ENCODE measurements around the gene C17orf50. TPM values are rescaled to one million over a fixed set of nuclear protein-coding genes. Genes with fewer than 3 reads are reported as not detected.

The C17orf50 gene
- total and polyA plus RNA-seq, 2 of the 13 experiments (the other 11 are each of a cell fraction or from before 2014, with no cell fraction given), result not detected

DNA sequence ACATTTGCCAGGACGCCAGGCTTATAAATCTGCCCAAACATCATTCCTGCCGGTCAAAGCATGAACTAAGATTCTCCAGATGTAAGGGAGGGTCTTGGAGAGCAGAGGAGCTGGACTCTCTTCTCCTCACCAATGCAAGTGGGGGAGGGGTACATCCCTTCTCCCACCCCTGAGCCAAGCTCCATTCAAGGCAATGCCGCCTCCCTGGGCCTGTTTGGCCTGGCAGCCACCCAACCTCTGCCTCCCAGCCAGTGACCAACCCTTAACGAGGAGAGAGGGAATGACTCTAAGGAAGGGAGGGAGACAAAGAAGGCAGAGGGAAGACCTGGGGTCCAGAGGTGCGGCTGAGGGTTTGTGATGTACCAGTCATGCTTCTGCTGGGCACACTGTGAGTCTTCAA lies 13.8 kb downstream of the C17orf50 start:
- CTCF ChIA-PET (ENCODE audit: low intra/inter-chr PET ratio, low total read pairs), result no interaction called here
- TF ChIP-seq EZH2 (conservative IDR thresholded peaks at IDR 0.05; ENCODE audit: low read depth, low read length) (0 out of 2 replicates have a peak, but pooled peaks have one; percentile 31), ASH2L (IDR thresholded peaks at IDR 0.05; ENCODE audit: insufficient read length, low read depth, low read length) (no peak)
- intact Hi-C loops (cut with micrococcal nuclease; ENCODE audit: unreplicated experiment) (no loop called here), in situ Hi-C loops (cut with HindIII; ENCODE audit: extremely low pct_ligation_motif_present, low pct_unique_long_range_greater_than_20kb) (no loop called here)
- 33% methylated on average over 3 of the region's 5 CpGs for WGBS (ENCODE audit: low lambda C conversion rate)
- Histone ChIP-seq H3K4me1 (ENCODE audit: insufficient read depth, low read length) (no peaks in the 10 kb centered on the region), H3K4me3 (replicated peaks in 1 of 3; ENCODE audit: insufficient read depth in 1 of 3, low read depth in 2 of 3, low read length in 3 of 3) (no peak overlapping the region), H3K27ac (ENCODE audit: extremely low read length, insufficient read depth, low read length) (no peak overlapping the region), H3K4me2 (ENCODE audit: low read depth, low read length) (no peak overlapping the region), H3K9me3 (ENCODE audit: low read length) (no peaks in the 10 kb centered on the region), H4K20me1 (ENCODE audit: insufficient read depth, low read length) (no peaks in the 10 kb centered on the region), H3K27me3 (ENCODE audit: control insufficient read depth in 1 of 2, insufficient read depth in 2 of 2, low read length in 2 of 2) (peaks cover 1 to 55% of the 10 kb centered on the region in 2 experiments; a peak in 3 of 5 replicates), H3K36me3 (replicated peaks in 1 of 2; ENCODE audit: control insufficient read depth in 1 of 2, insufficient read depth in 2 of 2, low read length in 2 of 2) (no peaks in the 10 kb centered on the region), H3K79me2 (ENCODE audit: insufficient read depth, low read length) (no peaks in the 10 kb centered on the region), H3K9ac (ENCODE audit: insufficient read depth, low read depth, low read length) (no peak overlapping the region), H2AFZ (ENCODE audit: low read length) (no peak overlapping the region)
- BruUV-seq (replicated peaks), result no TSS peak
- ATAC-seq, result no peak
- POLR2A ChIA-PET, result no interaction called here
- DNase-seq (ENCODE audit: low spot score), result no peak
- FAIRE-seq, result no peak

DNA sequence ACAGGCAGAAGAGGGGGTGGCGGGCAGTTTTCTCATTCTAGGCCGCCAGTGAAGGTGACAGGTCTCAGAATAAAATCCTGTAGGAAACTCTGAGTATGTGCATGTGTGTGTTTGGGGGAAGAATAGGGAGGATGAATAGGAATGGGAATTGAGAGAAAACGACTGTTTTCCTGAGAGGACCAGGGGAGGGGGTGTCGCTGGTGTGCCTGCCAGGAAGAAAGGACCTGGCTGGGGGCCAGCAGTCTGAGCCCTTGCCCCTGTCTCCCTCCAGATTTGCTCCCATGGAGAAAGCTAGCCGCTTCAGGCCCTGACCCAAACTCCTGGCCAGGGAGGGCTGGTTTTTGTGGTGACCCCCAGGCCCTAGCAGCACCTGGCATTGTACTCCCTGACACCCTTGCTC lies 14.4 kb downstream of the C17orf50 start:
- DNase-seq (ENCODE audit: low spot score), result no peak
- POLR2A ChIA-PET, result interaction anchor here (0.7 kb wide), 1 partner anchor 34 kb away, joined by 3 read pairs; the partner anchor contains the start of gene TAF15
- intact Hi-C loops (cut with micrococcal nuclease; ENCODE audit: unreplicated experiment) (no loop called here), in situ Hi-C loops (cut with HindIII; ENCODE audit: extremely low pct_ligation_motif_present, low pct_unique_long_range_greater_than_20kb) (no loop called here)
- no peaks in the 10 kb centered on the region for H3K4me1 ChIP-seq (ENCODE audit: insufficient read depth, low read length)
- no peak overlapping the region for H3K4me3 ChIP-seq (replicated peaks in 1 of 3; ENCODE audit: insufficient read depth in 1 of 3, low read depth in 2 of 3, low read length in 3 of 3)
- WGBS (ENCODE audit: low lambda C conversion rate), result 21% methylated on average over 5 of the region's 5 CpGs
- H3K9ac ChIP-seq (ENCODE audit: insufficient read depth, low read depth, low read length), result no peak overlapping the region
- no peak for FAIRE-seq
- no peaks in the 10 kb centered on the region for H3K36me3 ChIP-seq (replicated peaks in 1 of 2; ENCODE audit: control insufficient read depth in 1 of 2, insufficient read depth in 2 of 2, low read length in 2 of 2)
- no peaks in the 10 kb centered on the region for H3K79me2 ChIP-seq (ENCODE audit: insufficient read depth, low read length)
- no TSS peak for BruUV-seq (replicated peaks)
- CTCF ChIA-PET (ENCODE audit: low intra/inter-chr PET ratio, low total read pairs), result no interaction called here
- H3K9me3 ChIP-seq (ENCODE audit: low read length), result no peaks in the 10 kb centered on the region
- peaks cover 1 to 55% of the 10 kb centered on the region in 2 experiments; a peak in 3 of 5 replicates for H3K27me3 ChIP-seq (ENCODE audit: control insufficient read depth in 1 of 2, insufficient read depth in 2 of 2, low read length in 2 of 2)
- H2AFZ ChIP-seq (ENCODE audit: low read length), result no peak overlapping the region
- TF ChIP-seq TOPORS (CRISPR knock-in tag; IDR thresholded peaks at IDR 0.05) (no peak), JARID2 (CRISPR knock-in tag; IDR thresholded peaks at IDR 0.05; ENCODE audit: insufficient replicate concordance) (no peak), POGZ (CRISPR knock-in tag; IDR thresholded peaks at IDR 0.05) (no peak), HNRNPK (IDR thresholded peaks at IDR 0.05; ENCODE audit: low read depth, low read length, poor library complexity, severe bottlenecking) (no peak), ZNF782 (CRISPR knock-in tag; IDR thresholded peaks at IDR 0.05; ENCODE audit: borderline replicate concordance) (no peak), GPN1 (CRISPR knock-in tag; IDR thresholded peaks at IDR 0.05; ENCODE audit: borderline replicate concordance) (no peak), ZFP62 (CRISPR knock-in tag; IDR thresholded peaks at IDR 0.05) (no peak), CBX5 (CRISPR knock-in tag; IDR thresholded peaks at IDR 0.05; ENCODE audit: borderline replicate concordance) (no peak), PHF20 (CRISPR knock-in tag; IDR thresholded peaks at IDR 0.05) (no peak)
- TF ChIP-seq, protein P1, sequence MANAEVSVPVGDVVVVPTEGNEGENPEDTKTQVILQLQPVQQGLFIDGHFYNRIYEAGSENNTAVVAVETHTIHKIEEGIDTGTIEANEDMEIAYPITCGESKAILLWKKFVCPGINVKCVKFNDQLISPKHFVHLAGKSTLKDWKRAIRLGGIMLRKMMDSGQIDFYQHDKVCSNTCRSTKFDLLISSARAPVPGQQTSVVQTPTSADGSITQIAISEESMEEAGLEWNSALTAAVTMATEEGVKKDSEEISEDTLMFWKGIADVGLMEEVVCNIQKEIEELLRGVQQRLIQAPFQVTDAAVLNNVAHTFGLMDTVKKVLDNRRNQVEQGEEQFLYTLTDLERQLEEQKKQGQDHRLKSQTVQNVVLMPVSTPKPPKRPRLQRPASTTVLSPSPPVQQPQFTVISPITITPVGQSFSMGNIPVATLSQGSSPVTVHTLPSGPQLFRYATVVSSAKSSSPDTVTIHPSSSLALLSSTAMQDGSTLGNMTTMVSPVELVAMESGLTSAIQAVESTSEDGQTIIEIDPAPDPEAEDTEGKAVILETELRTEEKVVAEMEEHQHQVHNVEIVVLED (CRISPR knock-in tag; IDR thresholded peaks at IDR 0.05; ENCODE audit: borderline replicate concordance), result no peak
- TF ChIP-seq, protein P2, sequence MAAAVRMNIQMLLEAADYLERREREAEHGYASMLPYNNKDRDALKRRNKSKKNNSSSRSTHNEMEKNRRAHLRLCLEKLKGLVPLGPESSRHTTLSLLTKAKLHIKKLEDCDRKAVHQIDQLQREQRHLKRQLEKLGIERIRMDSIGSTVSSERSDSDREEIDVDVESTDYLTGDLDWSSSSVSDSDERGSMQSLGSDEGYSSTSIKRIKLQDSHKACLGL (CRISPR knock-in tag; IDR thresholded peaks at IDR 0.05), result no peak
- H4K20me1 ChIP-seq (ENCODE audit: insufficient read depth, low read length), result no peaks in the 10 kb centered on the region
- no peak overlapping the region for H3K27ac ChIP-seq (ENCODE audit: extremely low read length, insufficient read depth, low read length)
- H3K4me2 ChIP-seq (ENCODE audit: low read depth, low read length), result no peak overlapping the region
- ATAC-seq, result no peak
